ENCODE data around the gene NPTXR.

The NPTXR gene

GRCh38 chr22:38776086-38776485 lies 67.7 kb downstream of the NPTXR start:
- in situ Hi-C loops (cut with MboI; ENCODE audit: low sequenced_read_pairs), result no loop called here

DNA sequence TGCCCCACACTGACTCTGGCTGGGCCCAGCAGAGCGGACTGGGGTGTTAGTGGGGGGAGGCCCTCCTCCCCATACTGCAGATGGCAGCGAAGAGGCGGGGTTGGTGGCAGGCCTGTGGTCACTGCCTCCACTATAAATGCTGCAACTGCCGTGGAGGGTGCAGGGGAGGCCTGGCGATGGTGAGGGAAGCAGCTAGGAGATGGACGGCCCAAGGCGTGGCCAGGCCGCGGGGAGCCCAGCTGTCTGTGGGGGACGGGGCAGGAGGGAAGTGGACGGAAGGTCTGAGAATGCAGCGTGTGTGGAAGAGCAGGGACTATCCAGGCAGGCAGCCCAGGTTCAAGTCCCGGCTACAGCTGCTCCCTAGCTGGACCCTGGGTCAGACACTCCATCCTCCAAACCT lies 68.2 kb downstream of the NPTXR start:
- in situ Hi-C loops (cut with MboI; ENCODE audit: low sequenced_read_pairs), result no loop called here

- in situ Hi-C loops (cut with MboI; ENCODE audit: low sequenced_read_pairs), result no loop called here
These were observed 69.2 kb downstream of the NPTXR start for GRCh38 chr22:38774496-38775166.

GRCh38 chr22:38773363-38773946 lies 70.4 kb downstream of the NPTXR start:
- in situ Hi-C loops (cut with MboI; ENCODE audit: low sequenced_read_pairs), result no loop called here

DNA sequence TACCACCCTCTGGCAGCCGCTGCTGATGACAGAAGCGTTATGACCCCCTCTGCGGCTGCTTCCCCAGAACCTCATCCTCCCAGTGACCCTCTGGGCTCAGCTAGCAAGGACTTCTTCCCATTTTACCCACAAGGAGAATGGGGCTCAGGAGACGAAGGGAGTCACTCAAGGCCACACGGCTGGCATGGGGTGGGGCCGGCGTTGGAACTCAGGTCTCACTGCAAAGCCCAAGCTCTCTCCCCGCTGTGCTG lies 71.3 kb downstream of the NPTXR start:
- in situ Hi-C loops (cut with MboI; ENCODE audit: low sequenced_read_pairs), result no loop called here

- in situ Hi-C loops (cut with MboI; ENCODE audit: low sequenced_read_pairs), result no loop called here
These were observed 73.4 kb downstream of the NPTXR start for GRCh38 chr22:38770257-38770949.

All from HL-60/S4 (cell line).